NCI-H1930 (cell line): Measurements from ENCODE around the gene GRK5.

Experiments used
- DNase-seq, 2 experiments: peaks; one replicate each; lab custom pipeline; 2025; lab: John Stamatoyannopoulos, UW

GRK5 gene

GRCh38 chr10:119445935-119446317 is 238.6 kb downstream of the GRK5 start:
- no peak for DNase-seq

GRCh38 chr10:119446441-119447277 is 239.3 kb downstream of the GRK5 start:
- no peak for DNase-seq

GRCh38 chr10:119447421-119447820 is 240.1 kb downstream of the GRK5 start:
- DNase-seq, result no peak

- DNase-seq, result no peak
Measured at GRCh38 chr10:119447823-119448546, 240.6 kb downstream of the GRK5 start.

GRCh38 chr10:119448628-119449584 is 241.5 kb downstream of the GRK5 start:
- DNase-seq, result no peak

- no peak for DNase-seq
Measured at GRCh38 chr10:119449760-119450461, 242.5 kb downstream of the GRK5 start.

GRCh38 chr10:119450606-119451299 is 243.4 kb downstream of the GRK5 start:
- no peak for DNase-seq

GRCh38 chr10:119451300-119451896 is 244.0 kb downstream of the GRK5 start:
- no peak for DNase-seq

GRCh38 chr10:119452396-119452795 is 245.0 kb downstream of the GRK5 start:
- no peak for DNase-seq

GRCh38 chr10:119453313-119453712 is 245.9 kb downstream of the GRK5 start:
- no peak for DNase-seq

GRCh38 chr10:119454316-119454715 is 246.9 kb downstream of the GRK5 start:
- no peak for DNase-seq

- DNase-seq, result no peak
Measured at GRCh38 chr10:119454990-119455389, 247.6 kb downstream of the GRK5 start.

GRCh38 chr10:119455609-119456434 is 248.5 kb downstream of the GRK5 start:
- DNase-seq, result no peak

- no peak for DNase-seq
Measured at GRCh38 chr10:119456435-119456810, 249.1 kb downstream of the GRK5 start.

GRCh38 chr10:119457966-119458766 is 250.8 kb downstream of the GRK5 start:
- DNase-seq, result no peak

- no peak for DNase-seq
Measured at GRCh38 chr10:119459681-119460340, 252.4 kb downstream of the GRK5 start.

GRCh38 chr10:119460369-119461195 is 253.2 kb downstream of the GRK5 start:
- no peak for DNase-seq
